ENCODE measurements around the gene IQCE. TPM values are rescaled to one million over a fixed set of nuclear protein-coding genes. Genes with fewer than 3 reads are reported as not detected.

IQCE gene
- total RNA-seq, 1 experiment from 2014 or later = 16.7 TPM

DNA sequence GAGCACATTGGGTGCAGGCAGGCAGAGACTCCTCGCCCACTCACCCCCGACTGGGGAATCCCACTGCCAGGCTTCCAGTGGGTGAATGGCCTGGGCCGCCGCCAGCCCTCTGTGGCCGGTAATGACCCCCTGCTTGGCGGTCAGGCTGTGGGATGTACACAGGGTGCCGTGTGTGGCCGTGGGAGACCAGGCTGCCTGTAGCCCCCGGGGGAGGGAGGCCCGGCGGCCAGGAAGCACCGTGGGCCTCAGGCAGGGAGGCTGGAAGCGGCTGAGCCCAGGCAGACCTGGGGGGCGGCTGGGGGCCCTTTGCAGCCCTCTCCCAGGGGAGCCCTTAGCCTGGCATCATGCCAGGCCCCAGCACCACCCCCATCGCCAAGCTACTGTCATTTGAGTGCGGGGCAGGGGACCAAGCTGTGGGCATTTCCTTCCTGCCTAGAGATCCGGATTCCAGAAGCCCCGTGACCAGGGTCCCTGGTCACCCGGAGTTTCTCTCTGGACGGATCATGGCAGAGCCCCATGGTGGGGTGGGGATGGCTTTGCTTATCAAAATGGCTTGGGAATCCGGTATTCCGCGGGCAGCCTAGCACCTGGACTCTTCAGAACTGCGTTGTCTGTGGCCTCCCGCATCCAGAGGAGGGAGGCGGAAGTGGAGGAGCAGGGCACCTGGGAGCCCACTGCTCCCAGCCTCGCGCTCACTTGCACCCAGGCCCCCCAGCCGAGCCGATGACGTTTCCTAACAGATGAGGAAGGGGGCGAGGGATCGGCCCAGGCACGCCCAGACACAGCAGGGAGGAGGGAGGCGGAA is 74.2 kb downstream of the IQCE start:
- DNase-seq (ENCODE audit: unreplicated experiment) = peak; percentile 58
- no TSS peak for BruUV-seq (replicated peaks)
- Mint-ChIP-seq H3K27ac (ENCODE audit: low read depth, unreplicated experiment) (peak overlapping the region; percentile 85), H3K4me3 (ENCODE audit: unreplicated experiment) (peak overlapping the region; percentile 93), H3K36me3 (ENCODE audit: insufficient read depth, unreplicated experiment) (no peaks in the 10 kb centered on the region), H3K27me3 (ENCODE audit: insufficient read depth, unreplicated experiment) (no peaks in the 10 kb centered on the region), H3K4me1 (ENCODE audit: insufficient read depth, unreplicated experiment) (peaks cover 11% of the 10 kb centered on the region), H3K9me3 (ENCODE audit: unreplicated experiment) (no peaks in the 10 kb centered on the region)
- no peak for TF ChIP-seq CTCF (IDR thresholded peaks at IDR 0.05; ENCODE audit: unreplicated experiment)
- intact Hi-C loops (cut with micrococcal nuclease) = loop anchor here (5.0 kb wide), 1 partner anchor 76 kb away; the partner anchor contains the start of genes BRAT1 and IQCE
- CTCF ChIA-PET = interaction anchor here (0.7 kb wide), 1 partner anchor 1805 kb away, joined by 3 read pairs; no protein-coding TSS in a partner anchor
- POLR2A ChIA-PET = interaction anchor here (0.6 to 2.5 kb wide), 4 partner anchors 9 to 162 kb away, joined by 3 to 5 read pairs (median 4); no protein-coding TSS in a partner anchor

DNA sequence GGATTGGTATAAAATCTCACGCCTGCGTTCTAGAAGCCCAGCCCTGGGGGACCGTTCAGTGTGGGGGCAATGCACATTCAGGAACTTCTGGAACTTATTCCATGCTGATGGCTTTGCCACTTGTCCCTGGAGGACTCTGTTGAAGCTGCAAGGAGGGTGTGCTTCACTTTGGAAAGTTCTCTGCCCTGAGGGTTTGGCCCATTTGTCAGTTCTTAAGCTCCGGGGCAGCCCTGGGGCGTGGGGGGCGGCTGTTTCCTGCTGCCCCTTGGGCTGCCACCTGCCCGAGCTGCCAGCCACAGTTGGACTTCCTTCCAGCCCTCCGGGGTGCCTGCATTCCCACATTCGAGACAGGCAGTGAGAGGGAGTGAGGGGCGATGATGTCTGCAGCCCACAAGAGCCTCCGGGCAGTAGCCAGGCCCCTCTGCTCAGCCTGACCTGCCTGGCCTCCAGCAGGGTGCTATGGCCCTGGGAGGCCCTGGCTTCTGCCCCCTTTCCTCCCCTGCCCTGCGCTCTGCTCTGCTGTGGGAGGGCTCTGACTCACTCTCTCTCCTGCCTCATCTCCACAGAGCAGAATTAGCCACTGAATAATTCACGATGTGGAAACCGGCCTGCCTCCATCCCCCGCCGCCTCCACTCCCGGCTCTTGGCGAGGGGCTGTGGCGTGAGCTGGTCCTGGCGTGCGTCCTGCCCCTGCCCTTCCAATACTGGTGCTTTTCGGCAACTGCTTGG is 74.9 kb downstream of the IQCE start:
- BruUV-seq (replicated peaks) = no TSS peak
- Mint-ChIP-seq H3K4me1 (ENCODE audit: insufficient read depth, unreplicated experiment) (peaks cover 11% of the 10 kb centered on the region), H3K27ac (ENCODE audit: low read depth, unreplicated experiment) (peak overlapping the region; percentile 85), H3K27me3 (ENCODE audit: insufficient read depth, unreplicated experiment) (no peaks in the 10 kb centered on the region), H3K36me3 (ENCODE audit: insufficient read depth, unreplicated experiment) (no peaks in the 10 kb centered on the region), H3K4me3 (ENCODE audit: unreplicated experiment) (peak overlapping the region; percentile 93), H3K9me3 (ENCODE audit: unreplicated experiment) (no peaks in the 10 kb centered on the region)
- TF ChIP-seq CTCF (IDR thresholded peaks at IDR 0.05; ENCODE audit: unreplicated experiment) = no peak
- intact Hi-C loops (cut with micrococcal nuclease) = loop anchor here (5.0 kb wide), 1 partner anchor 76 kb away; the partner anchor contains the start of genes BRAT1 and IQCE
- DNase-seq (ENCODE audit: unreplicated experiment) = peak; percentile 83
- CTCF ChIA-PET = no interaction called here
- POLR2A ChIA-PET = interaction anchor here (0.6 to 2.5 kb wide), 5 partner anchors 8 to 163 kb away, joined by 3 to 5 read pairs (median 3); no protein-coding TSS in a partner anchor

GRCh38 chr7:2634267-2635145 is 75.7 kb downstream of the IQCE start:
- intact Hi-C loops (cut with micrococcal nuclease) = loop anchor here (5.0 kb wide), 1 partner anchor 77 kb away; the partner anchor contains the start of genes BRAT1 and IQCE
- DNase-seq (ENCODE audit: unreplicated experiment) = no peak
- CTCF ChIA-PET = no interaction called here
- H3K9me3 Mint-ChIP-seq (ENCODE audit: unreplicated experiment) = no peaks in the 10 kb centered on the region
- H3K4me3 Mint-ChIP-seq (ENCODE audit: unreplicated experiment) = peak overlapping the region; percentile 93
- POLR2A ChIA-PET = interaction anchor here (0.7 to 2.5 kb wide), 3 partner anchors 8 to 164 kb away, joined by 3 to 5 read pairs (median 4); no protein-coding TSS in a partner anchor
- no peaks in the 10 kb centered on the region for H3K36me3 Mint-ChIP-seq (ENCODE audit: insufficient read depth, unreplicated experiment)
- no TSS peak for BruUV-seq (replicated peaks)
- no peak for TF ChIP-seq CTCF (IDR thresholded peaks at IDR 0.05; ENCODE audit: unreplicated experiment)
- peak overlapping the region; percentile 85 for H3K27ac Mint-ChIP-seq (ENCODE audit: low read depth, unreplicated experiment)
- peaks cover 11% of the 10 kb centered on the region for H3K4me1 Mint-ChIP-seq (ENCODE audit: insufficient read depth, unreplicated experiment)
- H3K27me3 Mint-ChIP-seq (ENCODE audit: insufficient read depth, unreplicated experiment) = no peaks in the 10 kb centered on the region
